HepG2 (cell line): ENCODE results near the gene SRC. TPM values are rescaled to one million over a fixed set of nuclear protein-coding genes. Genes with fewer than 3 reads are reported as not detected.
A peak's percentile ranks its signal among the peaks of the same experiment; 100 is the strongest.
"Not testable (repeated sequence)": the region's sequence is repeated elsewhere in the genome, so short reads cannot be mapped to it uniquely, and the experiment has no call there.

ENCODE experiments used
- ATAC-seq: fragments of 200-7000 bp; cut with Tn5 transposase; 3 replicates; pipeline ENCODE4 v1.9.1; 2020; ENCODE audit warnings: mild to moderate bottlenecking, moderate library complexity
- BruUV-seq: library from RNA; stranded (reverse); fragments of 400-500 nt; replicated peaks from 2 replicates; lab custom pipeline; 2021; lab: Mats Ljungman, UMichigan
- CTCF ChIA-PET: fragments of 300-600 bp; formaldehyde crosslinking; extraction: SDS; loops from one replicate; lab custom pipeline; 2021; ENCODE audit warnings: low total read pairs, inconsistent platforms, low intra/inter-chr PET ratio; lab: Yijun Ruan, JAX
- POLR2A ChIA-PET: fragments of 350-600 bp; sonication (Branson Sonifier 250); formaldehyde crosslinking; loops from one replicate; lab custom pipeline; 2020; ENCODE audit warnings: antibody characterized with exemption, inconsistent platforms; lab: Yijun Ruan, JAX
- DNase-seq: peaks from one replicate; pipeline ENCODE4 v3.0.0-alpha.2; 2015; ENCODE audit warnings: low spot score
- FAIRE-seq: peaks from 3 replicates; lab custom pipeline; 2011; peaks lifted over from hg19 to GRCh38; lab: Jason Lieb, UNC
- H2AFZ ChIP-seq: one replicate; pipeline ENCODE4 v1.6.1; 2011; ENCODE audit warnings: low read length, inconsistent platforms
- H3K27ac ChIP-seq: fragments of 300-600 bp; 3 replicates; pipeline ENCODE4 v1.8.0; 2011; ENCODE audit warnings: mixed run types, mild to moderate bottlenecking, mixed read lengths, low read length, inconsistent platforms; ENCODE audit not compliant: insufficient read depth; ENCODE audit errors: extremely low read length
- H3K27me3 ChIP-seq, 2 experiments: fragments of 200-600 bp in 1 of 2; 2 replicates in 1 of 2; 3 replicates in 1 of 2; pipeline versions ENCODE4 v1.6.0 to v1.8.0; 2011; ENCODE audit warnings: low read length in 2 of 2, mild to moderate bottlenecking in 2 of 2, moderate library complexity in 2 of 2, inconsistent platforms in 1 of 2; ENCODE audit not compliant: insufficient read depth in 2 of 2, control insufficient read depth in 1 of 2
- H3K36me3 ChIP-seq, 2 experiments: fragments of 200-600 bp in 1 of 2; replicated peaks in 1 of 2; 2 replicates in 1 of 2; 3 replicates in 1 of 2; pipeline versions ENCODE4 v1.5.1 to v1.8.0; 2011; ENCODE audit warnings: low read length in 2 of 2, inconsistent platforms in 1 of 2; ENCODE audit not compliant: insufficient read depth in 2 of 2, control insufficient read depth in 1 of 2
- H3K4me1 ChIP-seq: 2 replicates; pipeline ENCODE4 v1.5.1; 2012; ENCODE audit warnings: low read length, inconsistent platforms; ENCODE audit not compliant: insufficient read depth
- H3K4me2 ChIP-seq: 2 replicates; pipeline ENCODE4 v1.6.0; 2011; ENCODE audit warnings: low read depth, low read length, inconsistent platforms
- H3K4me3 ChIP-seq, 3 experiments: fragments of 200-600 bp in 1 of 3; sonication (generic), shearing (Covaris generic) in 1 of 3; replicated peaks in 1 of 3; 2 replicates each; pipeline ENCODE4 v1.5.1; 2011 to 2016; ENCODE audit warnings: low read length in 3 of 3, inconsistent platforms in 2 of 3, low read depth in 2 of 3, mild to moderate bottlenecking in 2 of 3, control low read depth in 1 of 3, mixed read lengths in 1 of 3; ENCODE audit not compliant: insufficient read depth in 1 of 3
- H3K79me2 ChIP-seq: one replicate; pipeline ENCODE4 v1.6.1; 2011; ENCODE audit warnings: low read length, inconsistent platforms; ENCODE audit not compliant: insufficient read depth
- H3K9ac ChIP-seq: 2 replicates; pipeline ENCODE4 v1.6.0; 2011; ENCODE audit warnings: mild to moderate bottlenecking, low read depth, low read length, inconsistent platforms; ENCODE audit not compliant: insufficient read depth
- H3K9me3 ChIP-seq: 2 replicates; pipeline ENCODE4 v1.5.1; 2012; ENCODE audit warnings: mild to moderate bottlenecking, low read length
- H4K20me1 ChIP-seq: 2 replicates; pipeline ENCODE4 v1.6.0; 2011; ENCODE audit warnings: inconsistent platforms, mild to moderate bottlenecking, low read length, moderate library complexity; ENCODE audit not compliant: insufficient read depth
- NAIF1 ChIP-seq: sonication (generic); formaldehyde crosslinking; IDR thresholded peaks from 2 replicates; pipeline ENCODE4 v1.5.0; 2020; ENCODE audit warnings: mild to moderate bottlenecking, missing genetic modification reagents, borderline replicate concordance
- ZNF121 ChIP-seq: sonication (generic); formaldehyde crosslinking; IDR thresholded peaks from 2 replicates; pipeline ENCODE4 v1.5.0; 2020; ENCODE audit warnings: mild to moderate bottlenecking, missing genetic modification reagents
- ZNF83 ChIP-seq: sonication (generic); formaldehyde crosslinking; IDR thresholded peaks from 2 replicates; pipeline ENCODE4 v1.4.0; 2020; ENCODE audit warnings: missing genetic modification reagents, mild to moderate bottlenecking, borderline replicate concordance
- WGBS: methylation state at CpG from one replicate; pipeline ENCODE4 v1.1.6; 2017; ENCODE audit warnings: low lambda C conversion rate; 5-methylcytosine and 5-hydroxymethylcytosine counted together
- in situ Hi-C: cut with HindIII; loops from 2 replicates; pipeline ENCODE4 v1.10.0; 2017; ENCODE audit warnings: low pct_unique_long_range_greater_than_20kb; ENCODE audit not compliant: extremely low pct_ligation_motif_present
- intact Hi-C: fragments of 100-400 bp; cut with micrococcal nuclease; formaldehyde crosslinking; loops from one replicate; pipeline ENCODE4 v1.10.0; 2022; ENCODE audit not compliant: unreplicated experiment
- polyA plus RNA-seq, 8 experiments: library from polyadenylated mRNA; depleted of rRNA in 3 of 8; stranded (reverse) in 7 of 8; unstranded in 1 of 8; fragments of >200 nt; fragmentation: Illumina TruSeq in 4 of 8; extraction: Trizol in 4 of 8; gene quantifications; 2 replicates each; pipeline versions ENCODE4 v1.2.1 to v1.2.3, GENCODE V29; 2011 to 2016; ENCODE audit warnings: low read depth in 4 of 8, missing spikeins in 1 of 8, mixed read lengths in 1 of 8; ENCODE audit not compliant: insufficient read depth in 1 of 8
- total RNA-seq, 5 experiments: library from RNA; depleted of rRNA; stranded (reverse); fragments of >200 nt; fragmentation: Illumina TruSeq; extraction: Trizol; gene quantifications; 2 replicates each; pipeline ENCODE4 v1.2.3, GENCODE V29; 2016; ENCODE audit warnings: low read depth in 1 of 5
- TF ChIP-seq, protein P1 (sequence below): sonication (generic); formaldehyde crosslinking; IDR thresholded peaks from 2 replicates; pipeline ENCODE4 v1.4.0; 2020; ENCODE audit warnings: missing genetic modification reagents, borderline replicate concordance
- TF ChIP-seq, protein P2 (sequence below): sonication (generic); formaldehyde crosslinking; IDR thresholded peaks from 2 replicates; pipeline ENCODE4 v1.4.0; 2020; ENCODE audit warnings: mild to moderate bottlenecking, missing genetic modification reagents
- TF ChIP-seq, protein P3 (sequence below): sonication (generic); formaldehyde crosslinking; IDR thresholded peaks from 2 replicates; pipeline ENCODE4 v1.8.1; 2023; ENCODE audit warnings: mild to moderate bottlenecking, missing genetic modification reagents, borderline replicate concordance
- TF ChIP-seq, protein P4 (sequence below): sonication (generic); formaldehyde crosslinking; IDR thresholded peaks from 2 replicates; pipeline ENCODE4 v1.4.0; 2020; ENCODE audit warnings: missing genetic modification reagents
- TF ChIP-seq, protein P5 (sequence below): sonication (generic); formaldehyde crosslinking; IDR thresholded peaks from 2 replicates; pipeline ENCODE4 v1.4.0; 2020; ENCODE audit warnings: missing genetic modification reagents, mild to moderate bottlenecking, borderline replicate concordance

Gene SRC
- total and polyA plus RNA-seq, 2 of the 13 experiments (the other 11 are each of a cell fraction or from before 2014, with no cell fraction given), result 54.7 to 192 TPM

DNA sequence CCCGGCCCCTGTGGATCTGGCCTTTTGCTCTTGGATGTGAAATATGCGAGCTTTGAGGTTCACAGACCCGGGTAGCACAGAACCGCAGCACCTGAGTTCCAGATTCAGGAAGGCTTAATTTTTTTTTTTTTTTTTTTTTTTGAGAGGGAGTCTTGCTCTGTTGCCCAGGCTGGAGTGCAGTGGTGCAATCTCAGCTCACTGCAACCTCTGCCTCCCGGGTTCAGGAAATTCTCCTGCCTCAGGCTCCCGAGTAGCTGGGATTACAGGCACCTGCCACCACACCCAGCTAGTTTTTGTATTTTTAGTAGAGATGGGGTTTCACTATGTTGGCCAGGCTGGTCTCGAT lies 6.2 kb upstream of the SRC start:
- H4K20me1 ChIP-seq, H3K36me3 ChIP-seq, CTCF ChIA-PET, ATAC-seq, DNase-seq, in situ Hi-C loops, H3K27me3 ChIP-seq, H2AFZ ChIP-seq, FAIRE-seq, H3K9me3 ChIP-seq, H3K79me2 ChIP-seq: not testable (repeated sequence)
- POLR2A ChIA-PET, result interaction anchor here (0.9 to 3.4 kb wide), 7 partner anchors 8 to 54 kb away, joined by 3 to 16 read pairs (median 4); partner anchors contain the start of gene MANBAL
- Histone ChIP-seq H3K4me3 (peak overlapping the region; percentile 44 to 70 (median 55)), H3K27ac (peak overlapping the region; percentile 84), H3K4me2 (peak overlapping the region; percentile 93), H3K4me1 (peaks cover 96% of the 10 kb centered on the region), H3K9ac (peak overlapping the region; percentile 72)
- WGBS, result 40% methylated on average over 7 of the region's 7 CpGs
- BruUV-seq, result TSS peak; percentile 70
- intact Hi-C loops, result loop anchor here (1.0 kb wide), 1 partner anchor 7 kb away; no protein-coding TSS in a partner anchor
- TF ChIP-seq, protein P1, sequence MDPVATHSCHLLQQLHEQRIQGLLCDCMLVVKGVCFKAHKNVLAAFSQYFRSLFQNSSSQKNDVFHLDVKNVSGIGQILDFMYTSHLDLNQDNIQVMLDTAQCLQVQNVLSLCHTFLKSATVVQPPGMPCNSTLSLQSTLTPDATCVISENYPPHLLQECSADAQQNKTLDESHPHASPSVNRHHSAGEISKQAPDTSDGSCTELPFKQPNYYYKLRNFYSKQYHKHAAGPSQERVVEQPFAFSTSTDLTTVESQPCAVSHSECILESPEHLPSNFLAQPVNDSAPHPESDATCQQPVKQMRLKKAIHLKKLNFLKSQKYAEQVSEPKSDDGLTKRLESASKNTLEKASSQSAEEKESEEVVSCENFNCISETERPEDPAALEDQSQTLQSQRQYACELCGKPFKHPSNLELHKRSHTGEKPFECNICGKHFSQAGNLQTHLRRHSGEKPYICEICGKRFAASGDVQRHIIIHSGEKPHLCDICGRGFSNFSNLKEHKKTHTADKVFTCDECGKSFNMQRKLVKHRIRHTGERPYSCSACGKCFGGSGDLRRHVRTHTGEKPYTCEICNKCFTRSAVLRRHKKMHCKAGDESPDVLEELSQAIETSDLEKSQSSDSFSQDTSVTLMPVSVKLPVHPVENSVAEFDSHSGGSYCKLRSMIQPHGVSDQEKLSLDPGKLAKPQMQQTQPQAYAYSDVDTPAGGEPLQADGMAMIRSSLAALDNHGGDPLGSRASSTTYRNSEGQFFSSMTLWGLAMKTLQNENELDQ (CRISPR knock-in tag), result 0 out of 2 replicates have a peak, but pooled peaks have one; percentile 5
- TF ChIP-seq, protein P2, sequence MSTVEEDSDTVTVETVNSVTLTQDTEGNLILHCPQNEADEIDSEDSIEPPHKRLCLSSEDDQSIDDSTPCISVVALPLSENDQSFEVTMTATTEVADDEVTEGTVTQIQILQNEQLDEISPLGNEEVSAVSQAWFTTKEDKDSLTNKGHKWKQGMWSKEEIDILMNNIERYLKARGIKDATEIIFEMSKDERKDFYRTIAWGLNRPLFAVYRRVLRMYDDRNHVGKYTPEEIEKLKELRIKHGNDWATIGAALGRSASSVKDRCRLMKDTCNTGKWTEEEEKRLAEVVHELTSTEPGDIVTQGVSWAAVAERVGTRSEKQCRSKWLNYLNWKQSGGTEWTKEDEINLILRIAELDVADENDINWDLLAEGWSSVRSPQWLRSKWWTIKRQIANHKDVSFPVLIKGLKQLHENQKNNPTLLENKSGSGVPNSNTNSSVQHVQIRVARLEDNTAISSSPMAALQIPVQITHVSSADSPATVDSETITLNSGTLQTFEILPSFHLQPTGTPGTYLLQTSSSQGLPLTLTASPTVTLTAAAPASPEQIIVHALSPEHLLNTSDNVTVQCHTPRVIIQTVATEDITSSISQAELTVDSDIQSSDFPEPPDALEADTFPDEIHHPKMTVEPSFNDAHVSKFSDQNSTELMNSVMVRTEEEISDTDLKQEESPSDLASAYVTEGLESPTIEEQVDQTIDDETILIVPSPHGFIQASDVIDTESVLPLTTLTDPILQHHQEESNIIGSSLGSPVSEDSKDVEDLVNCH (CRISPR knock-in tag), result 0 out of 2 replicates have a peak, but pooled peaks have one; percentile 23
- TF ChIP-seq, protein P3, sequence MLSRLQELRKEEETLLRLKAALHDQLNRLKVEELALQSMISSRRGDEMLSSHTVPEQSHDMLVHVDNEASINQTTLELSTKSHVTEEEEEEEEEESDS (CRISPR knock-in tag), result 0 out of 2 replicates have a peak, but pooled peaks have one; percentile 5
- TF ChIP-seq NAIF1 (CRISPR knock-in tag) (peak; percentile 76; the same call in 1 of the 2 replicates), ZNF83 (CRISPR knock-in tag) (0 out of 2 replicates have a peak, but pooled peaks have one; percentile 9), ZNF121 (peak; percentile 99)
- TF ChIP-seq, protein P4, sequence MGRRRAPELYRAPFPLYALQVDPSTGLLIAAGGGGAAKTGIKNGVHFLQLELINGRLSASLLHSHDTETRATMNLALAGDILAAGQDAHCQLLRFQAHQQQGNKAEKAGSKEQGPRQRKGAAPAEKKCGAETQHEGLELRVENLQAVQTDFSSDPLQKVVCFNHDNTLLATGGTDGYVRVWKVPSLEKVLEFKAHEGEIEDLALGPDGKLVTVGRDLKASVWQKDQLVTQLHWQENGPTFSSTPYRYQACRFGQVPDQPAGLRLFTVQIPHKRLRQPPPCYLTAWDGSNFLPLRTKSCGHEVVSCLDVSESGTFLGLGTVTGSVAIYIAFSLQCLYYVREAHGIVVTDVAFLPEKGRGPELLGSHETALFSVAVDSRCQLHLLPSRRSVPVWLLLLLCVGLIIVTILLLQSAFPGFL, result 0 out of 2 replicates have a peak, but pooled peaks have one; percentile 32
- TF ChIP-seq, protein P5, sequence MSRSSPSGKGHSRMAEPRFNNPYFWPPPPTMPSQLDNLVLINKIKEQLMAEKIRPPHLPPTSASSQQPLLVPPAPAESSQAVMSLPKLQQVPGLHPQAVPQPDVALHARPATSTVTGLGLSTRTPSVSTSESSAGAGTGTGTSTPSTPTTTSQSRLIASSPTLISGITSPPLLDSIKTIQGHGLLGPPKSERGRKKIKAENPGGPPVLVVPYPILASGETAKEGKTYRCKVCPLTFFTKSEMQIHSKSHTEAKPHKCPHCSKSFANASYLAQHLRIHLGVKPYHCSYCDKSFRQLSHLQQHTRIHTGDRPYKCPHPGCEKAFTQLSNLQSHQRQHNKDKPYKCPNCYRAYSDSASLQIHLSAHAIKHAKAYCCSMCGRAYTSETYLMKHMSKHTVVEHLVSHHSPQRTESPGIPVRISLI (CRISPR knock-in tag), result peak; percentile 57
